WERI-Rb-1 (cell line): ENCODE measurements around the gene MAPK1IP1L.

Source experiments
- DNase-seq: peaks from one replicate; pipeline ENCODE4 v3.0.0-alpha.2; 2020
- H3K27ac ChIP-seq: fragments of 250-450 bp; sonication (Bioruptor Pico); 2 replicates; pipeline ENCODE4 v1.5.1; 2020; ENCODE audit warnings: mild to moderate bottlenecking, moderate library complexity
- H3K27me3 ChIP-seq: fragments of 250-450 bp; sonication (Bioruptor Pico); 2 replicates; pipeline ENCODE4 v1.5.1; 2021; ENCODE audit warnings: mild to moderate bottlenecking, low read depth, moderate library complexity; ENCODE audit not compliant: insufficient read depth, severe bottlenecking
- H3K36me3 ChIP-seq: fragments of 250-450 bp; sonication (Bioruptor Pico); 2 replicates; pipeline ENCODE4 v1.5.1; 2020; ENCODE audit warnings: mild to moderate bottlenecking, moderate library complexity
- H3K4me3 ChIP-seq: 2 replicates; pipeline ENCODE4 v1.5.1; 2011; ENCODE audit warnings: low read depth, mild to moderate bottlenecking, control low read depth, low read length
- H3K9me3 ChIP-seq: fragments of 250-450 bp; sonication (Bioruptor Pico); 2 replicates; pipeline ENCODE4 v1.5.1; 2021; ENCODE audit warnings: mild to moderate bottlenecking, moderate library complexity; ENCODE audit not compliant: severe bottlenecking
- CTCF ChIP-seq: IDR thresholded peaks from 2 replicates; pipeline ENCODE4 v1.5.1; 2011; ENCODE audit warnings: low read depth, mild to moderate bottlenecking, control low read depth, inconsistent platforms, low read length

MAPK1IP1L gene

GRCh38 chr14:55085060-55085660 lies 33.7 kb downstream of the MAPK1IP1L start:
- DNase-seq = no peak
- no peak for TF ChIP-seq CTCF
- H3K27ac ChIP-seq = no peak overlapping the region
- no peak overlapping the region for H3K4me3 ChIP-seq
- H3K9me3 ChIP-seq = no peaks in the 10 kb centered on the region
- H3K36me3 ChIP-seq = no peaks in the 10 kb centered on the region
- no peaks in the 10 kb centered on the region for H3K27me3 ChIP-seq

- no peak for TF ChIP-seq CTCF
- no peaks in the 10 kb centered on the region for H3K27me3 ChIP-seq
- DNase-seq = no peak
- H3K9me3 ChIP-seq = no peaks in the 10 kb centered on the region
- no peak overlapping the region for H3K4me3 ChIP-seq
- no peaks in the 10 kb centered on the region for H3K36me3 ChIP-seq
- H3K27ac ChIP-seq = no peak overlapping the region
These were observed 35.5 kb downstream of the MAPK1IP1L start for GRCh38 chr14:55086938-55087337.

GRCh38 chr14:55088356-55088755 lies 36.9 kb downstream of the MAPK1IP1L start:
- H3K9me3 ChIP-seq = no peaks in the 10 kb centered on the region
- H3K27me3 ChIP-seq = no peaks in the 10 kb centered on the region
- H3K4me3 ChIP-seq = no peak overlapping the region
- TF ChIP-seq CTCF = no peak
- H3K36me3 ChIP-seq = no peaks in the 10 kb centered on the region
- no peak for DNase-seq
- no peak overlapping the region for H3K27ac ChIP-seq

GRCh38 chr14:55092341-55092740 lies 40.9 kb downstream of the MAPK1IP1L start:
- no peak for DNase-seq
- H3K4me3 ChIP-seq = no peak overlapping the region
- no peaks in the 10 kb centered on the region for H3K9me3 ChIP-seq
- no peaks in the 10 kb centered on the region for H3K36me3 ChIP-seq
- H3K27me3 ChIP-seq = no peaks in the 10 kb centered on the region
- no peak for TF ChIP-seq CTCF
- H3K27ac ChIP-seq = no peak overlapping the region

- no peaks in the 10 kb centered on the region for H3K36me3 ChIP-seq
- no peak overlapping the region for H3K4me3 ChIP-seq
- DNase-seq = no peak
- no peak for TF ChIP-seq CTCF
- no peaks in the 10 kb centered on the region for H3K27me3 ChIP-seq
- H3K9me3 ChIP-seq = no peaks in the 10 kb centered on the region
- no peak overlapping the region for H3K27ac ChIP-seq
These were observed 43.1 kb downstream of the MAPK1IP1L start for GRCh38 chr14:55094292-55095157.
